HL-60 (cell line): ENCODE measurements around the gene AKAP7.

Experiments used
- POLR2AphosphoS5 ChIP-seq: IDR thresholded peaks from 2 replicates; pipeline ENCODE4 v1.6.1; 2012; ENCODE audit warnings: low read depth
- TF ChIP-seq, protein P1 (sequence below): IDR thresholded peaks from one replicate; pipeline ENCODE4 v1.5.1; 2011; ENCODE audit warnings: low read length, control low read depth, inconsistent platforms; ENCODE audit not compliant: insufficient read depth
- TF ChIP-seq, protein P2 (sequence below): IDR thresholded peaks from 2 replicates; pipeline ENCODE4 v1.6.1; 2012; ENCODE audit warnings: low read depth; ENCODE audit not compliant: insufficient replicate concordance

DNA sequence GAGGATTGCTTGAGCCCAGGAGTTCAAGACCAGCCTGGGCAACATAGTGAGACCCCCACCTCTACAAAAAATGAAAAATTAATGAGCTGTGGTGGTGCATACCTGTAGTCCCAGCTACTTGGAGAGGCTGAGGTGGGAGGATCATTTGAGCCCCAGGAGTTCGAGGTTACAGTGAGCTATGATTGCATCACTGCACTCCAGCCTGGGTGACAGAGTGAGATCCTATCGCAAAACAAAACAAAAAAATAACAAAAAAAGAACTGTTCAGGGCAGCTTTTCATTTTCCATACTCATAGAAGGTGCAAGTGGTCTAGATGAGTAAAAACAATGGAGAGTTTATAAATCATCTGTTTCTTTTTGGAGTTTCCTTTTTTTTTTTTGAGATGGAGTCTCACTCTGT lies 21.1 kb downstream of the AKAP7 start:
- TF ChIP-seq, protein P1, sequence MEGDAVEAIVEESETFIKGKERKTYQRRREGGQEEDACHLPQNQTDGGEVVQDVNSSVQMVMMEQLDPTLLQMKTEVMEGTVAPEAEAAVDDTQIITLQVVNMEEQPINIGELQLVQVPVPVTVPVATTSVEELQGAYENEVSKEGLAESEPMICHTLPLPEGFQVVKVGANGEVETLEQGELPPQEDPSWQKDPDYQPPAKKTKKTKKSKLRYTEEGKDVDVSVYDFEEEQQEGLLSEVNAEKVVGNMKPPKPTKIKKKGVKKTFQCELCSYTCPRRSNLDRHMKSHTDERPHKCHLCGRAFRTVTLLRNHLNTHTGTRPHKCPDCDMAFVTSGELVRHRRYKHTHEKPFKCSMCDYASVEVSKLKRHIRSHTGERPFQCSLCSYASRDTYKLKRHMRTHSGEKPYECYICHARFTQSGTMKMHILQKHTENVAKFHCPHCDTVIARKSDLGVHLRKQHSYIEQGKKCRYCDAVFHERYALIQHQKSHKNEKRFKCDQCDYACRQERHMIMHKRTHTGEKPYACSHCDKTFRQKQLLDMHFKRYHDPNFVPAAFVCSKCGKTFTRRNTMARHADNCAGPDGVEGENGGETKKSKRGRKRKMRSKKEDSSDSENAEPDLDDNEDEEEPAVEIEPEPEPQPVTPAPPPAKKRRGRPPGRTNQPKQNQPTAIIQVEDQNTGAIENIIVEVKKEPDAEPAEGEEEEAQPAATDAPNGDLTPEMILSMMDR = no peak
- no peak for TF ChIP-seq POLR2AphosphoS5
- TF ChIP-seq, protein P2, sequence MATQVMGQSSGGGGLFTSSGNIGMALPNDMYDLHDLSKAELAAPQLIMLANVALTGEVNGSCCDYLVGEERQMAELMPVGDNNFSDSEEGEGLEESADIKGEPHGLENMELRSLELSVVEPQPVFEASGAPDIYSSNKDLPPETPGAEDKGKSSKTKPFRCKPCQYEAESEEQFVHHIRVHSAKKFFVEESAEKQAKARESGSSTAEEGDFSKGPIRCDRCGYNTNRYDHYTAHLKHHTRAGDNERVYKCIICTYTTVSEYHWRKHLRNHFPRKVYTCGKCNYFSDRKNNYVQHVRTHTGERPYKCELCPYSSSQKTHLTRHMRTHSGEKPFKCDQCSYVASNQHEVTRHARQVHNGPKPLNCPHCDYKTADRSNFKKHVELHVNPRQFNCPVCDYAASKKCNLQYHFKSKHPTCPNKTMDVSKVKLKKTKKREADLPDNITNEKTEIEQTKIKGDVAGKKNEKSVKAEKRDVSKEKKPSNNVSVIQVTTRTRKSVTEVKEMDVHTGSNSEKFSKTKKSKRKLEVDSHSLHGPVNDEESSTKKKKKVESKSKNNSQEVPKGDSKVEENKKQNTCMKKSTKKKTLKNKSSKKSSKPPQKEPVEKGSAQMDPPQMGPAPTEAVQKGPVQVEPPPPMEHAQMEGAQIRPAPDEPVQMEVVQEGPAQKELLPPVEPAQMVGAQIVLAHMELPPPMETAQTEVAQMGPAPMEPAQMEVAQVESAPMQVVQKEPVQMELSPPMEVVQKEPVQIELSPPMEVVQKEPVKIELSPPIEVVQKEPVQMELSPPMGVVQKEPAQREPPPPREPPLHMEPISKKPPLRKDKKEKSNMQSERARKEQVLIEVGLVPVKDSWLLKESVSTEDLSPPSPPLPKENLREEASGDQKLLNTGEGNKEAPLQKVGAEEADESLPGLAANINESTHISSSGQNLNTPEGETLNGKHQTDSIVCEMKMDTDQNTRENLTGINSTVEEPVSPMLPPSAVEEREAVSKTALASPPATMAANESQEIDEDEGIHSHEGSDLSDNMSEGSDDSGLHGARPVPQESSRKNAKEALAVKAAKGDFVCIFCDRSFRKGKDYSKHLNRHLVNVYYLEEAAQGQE = no peak
